Hepatocyte (in vitro differentiated cells): Measurements from ENCODE around the gene PRPSAP1. TPM values are rescaled to one million over a fixed set of nuclear protein-coding genes. Genes with fewer than 3 reads are reported as not detected.
"Not testable (repeated sequence)": the region's sequence is repeated elsewhere in the genome, so short reads cannot be mapped to it uniquely, and the experiment has no call there.

Experiments
- DNase-seq: peaks from one replicate; pipeline ENCODE4 v3.0.0-alpha.2; 2016; ENCODE audit warnings: low spot score
- H2AFZ ChIP-seq: fragments of 200-600 bp; sonication (generic); 2 replicates; pipeline ENCODE4 v1.6.0; 2016; ENCODE audit warnings: antibody characterized with exemption, mild to moderate bottlenecking
- H3K27ac ChIP-seq: fragments of 200-600 bp; sonication (generic); 2 replicates; pipeline ENCODE4 v1.5.1; 2016; ENCODE audit warnings: mild to moderate bottlenecking
- H3K27me3 ChIP-seq: fragments of 200-600 bp; sonication (generic); 2 replicates; pipeline ENCODE4 v1.6.1; 2016
- H3K36me3 ChIP-seq: fragments of 200-600 bp; sonication (generic); replicated peaks from 2 replicates; pipeline ENCODE4 v1.5.1; 2016; ENCODE audit warnings: low read depth; ENCODE audit not compliant: insufficient read depth
- H3K4me1 ChIP-seq: fragments of 200-600 bp; sonication (generic); 2 replicates; pipeline ENCODE4 v1.5.1; 2016; ENCODE audit warnings: mild to moderate bottlenecking, moderate library complexity; ENCODE audit not compliant: insufficient read depth
- H3K4me2 ChIP-seq: fragments of 200-600 bp; sonication (generic); 2 replicates; pipeline ENCODE4 v1.6.0; 2016
- H3K4me3 ChIP-seq: fragments of 200-600 bp; sonication (generic); 2 replicates; pipeline ENCODE4 v1.5.1; 2016; ENCODE audit warnings: mild to moderate bottlenecking
- H3K79me2 ChIP-seq: fragments of 200-600 bp; sonication (generic); 2 replicates; pipeline ENCODE4 v1.6.0; 2017; ENCODE audit warnings: mild to moderate bottlenecking
- H3K9me2 ChIP-seq: fragments of 200-600 bp; sonication (generic); replicated peaks from 2 replicates; pipeline ENCODE4 v1.6.0; 2017; ENCODE audit warnings: mild to moderate bottlenecking; ENCODE audit not compliant: insufficient read depth
- H3K9me3 ChIP-seq: fragments of 200-600 bp; sonication (generic); 2 replicates; pipeline ENCODE4 v1.5.1; 2016; ENCODE audit warnings: low read depth, mild to moderate bottlenecking
- H4K20me1 ChIP-seq: fragments of 200-600 bp; sonication (generic); 2 replicates; pipeline ENCODE4 v1.6.0; 2016; ENCODE audit warnings: mild to moderate bottlenecking; ENCODE audit not compliant: insufficient read depth, poor library complexity, severe bottlenecking
- CTCF ChIP-seq: fragments of 200-600 bp; sonication (generic); IDR thresholded peaks from 2 replicates; pipeline ENCODE4 v1.5.1; 2016; ENCODE audit warnings: antibody characterized with exemption, mild to moderate bottlenecking; ENCODE audit not compliant: poor library complexity
- EZH2 ChIP-seq: fragments of 200-600 bp; sonication (generic); IDR thresholded peaks from 2 replicates; pipeline ENCODE4 v1.6.1; 2016; ENCODE audit warnings: antibody characterized with exemption, mild to moderate bottlenecking, borderline replicate concordance
- EZH2phosphoT487 ChIP-seq: fragments of 200-600 bp; sonication (generic); IDR thresholded peaks from one replicate; pipeline ENCODE4 v1.6.1; 2018; ENCODE audit warnings: antibody characterized with exemption, mild to moderate bottlenecking, low read depth, moderate library complexity; ENCODE audit not compliant: unreplicated experiment, severe bottlenecking
- WGBS: methylation state at CpG from one replicate; pipeline ENCODE4 v1.1.6; 2016; ENCODE audit warnings: low lambda C conversion rate; ENCODE audit errors: missing lambda C conversion rate; 5-methylcytosine and 5-hydroxymethylcytosine counted together
- polyA plus RNA-seq: library from polyadenylated mRNA; unstranded; fragments of >200 nt; fragmentation: Nextera tagmentation; extraction: Ambion mirVana; gene quantifications from 2 replicates; pipeline ENCODE4 v1.2.1, GENCODE V29; 2016
- total RNA-seq: library from RNA; depleted of rRNA; stranded (reverse); fragments of >200 nt; gene quantifications from 2 replicates; pipeline ENCODE4 v1.2.3, GENCODE V29; 2014

PRPSAP1 gene
- total and polyA plus RNA-seq, 2 experiments from 2014 or later = 61.8 to 62.3 TPM

DNA sequence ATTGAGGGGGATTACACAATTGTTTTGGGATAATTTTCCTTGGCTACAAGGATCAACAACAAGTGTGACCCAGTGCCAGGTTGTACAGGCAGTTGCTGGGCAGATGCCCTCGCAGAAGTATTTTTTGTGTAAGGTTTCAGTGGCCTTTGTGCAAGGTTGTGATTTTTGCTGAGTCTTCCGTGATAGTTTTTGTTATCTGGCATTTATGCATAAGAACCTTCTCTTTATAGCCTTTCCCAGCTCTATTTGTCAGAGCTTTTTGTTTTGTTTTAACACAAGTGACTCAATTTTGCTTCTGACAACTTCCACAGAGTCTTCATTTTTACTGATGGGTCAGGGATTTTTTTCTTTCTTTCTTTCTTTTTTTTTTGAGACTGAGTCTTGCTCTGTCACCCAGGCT is 6.7 kb upstream of the PRPSAP1 start:
- Histone ChIP-seq H4K20me1 (no peaks in the 10 kb centered on the region), H3K9me3 (no peaks in the 10 kb centered on the region), H3K27ac (no peak overlapping the region), H2AFZ (no peak overlapping the region), H3K4me1 (no peaks in the 10 kb centered on the region), H3K9me2 (no peaks in the 10 kb centered on the region), H3K36me3 (no peaks in the 10 kb centered on the region), H3K27me3 (no peaks in the 10 kb centered on the region), H3K79me2 (no peaks in the 10 kb centered on the region), H3K4me3 (no peak overlapping the region), H3K4me2 (no peak overlapping the region)
- TF ChIP-seq CTCF (no peak), EZH2 (no peak), EZH2phosphoT487 (no peak)
- no peak for DNase-seq
- 91% methylated on average over 2 of the region's 2 CpGs for WGBS

GRCh38 chr17:76359776-76360175 is 6.1 kb upstream of the PRPSAP1 start:
- not testable (repeated sequence) for H2AFZ ChIP-seq, H3K36me3 ChIP-seq, H3K4me1 ChIP-seq, H3K9me3 ChIP-seq, H3K4me3 ChIP-seq, H3K4me2 ChIP-seq, H3K9me2 ChIP-seq, DNase-seq, H3K79me2 ChIP-seq, H4K20me1 ChIP-seq, H3K27me3 ChIP-seq, H3K27ac ChIP-seq
- 86% methylated on average over 6 of the region's 6 CpGs for WGBS

- Histone ChIP-seq H3K4me3 (no peak overlapping the region), H3K79me2 (no peaks in the 10 kb centered on the region), H3K9me2 (no peaks in the 10 kb centered on the region), H2AFZ (no peak overlapping the region), H3K4me1 (no peaks in the 10 kb centered on the region), H4K20me1 (no peaks in the 10 kb centered on the region), H3K4me2 (no peak overlapping the region), H3K9me3 (no peaks in the 10 kb centered on the region), H3K27me3 (no peaks in the 10 kb centered on the region), H3K27ac (no peak overlapping the region), H3K36me3 (no peaks in the 10 kb centered on the region)
- WGBS = 89% methylated on average over 6 of the region's 6 CpGs
- DNase-seq = no peak
- TF ChIP-seq EZH2 (no peak), CTCF (no peak), EZH2phosphoT487 (no peak)
Observed at GRCh38 chr17:76359375-76359774, 5.7 kb upstream of the PRPSAP1 start.

DNA sequence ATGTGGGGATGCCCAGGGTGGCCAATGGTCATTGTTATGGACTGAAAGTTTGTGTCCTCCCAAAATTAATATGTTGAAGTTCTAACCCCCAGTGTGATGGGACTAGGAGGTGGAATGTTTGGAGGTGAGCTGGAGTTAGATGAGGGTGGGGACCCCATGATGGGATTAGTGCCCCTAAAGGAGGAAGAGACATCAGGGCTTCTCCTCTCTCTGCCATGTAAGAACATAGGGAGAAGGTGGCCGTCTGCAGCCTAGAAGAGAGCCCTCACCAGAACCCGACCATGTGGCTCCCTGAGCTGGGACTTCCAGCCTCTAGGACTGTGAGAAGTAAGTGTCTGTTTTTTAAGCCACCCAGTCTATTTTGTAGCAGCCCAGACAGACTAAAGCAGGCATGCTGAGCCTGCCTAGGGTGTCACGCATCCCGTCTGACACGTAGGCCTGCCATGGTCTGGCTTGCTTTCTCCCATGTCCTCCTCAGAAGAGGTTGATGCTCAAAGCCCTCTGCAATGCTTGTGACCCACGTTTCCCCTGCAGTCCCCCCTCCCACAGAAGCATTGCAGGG is 4.0 kb upstream of the PRPSAP1 start:
- H3K4me1 ChIP-seq = no peaks in the 10 kb centered on the region
- H3K9me3 ChIP-seq = no peaks in the 10 kb centered on the region
- TF ChIP-seq EZH2phosphoT487 (no peak), CTCF (no peak)
- no peak overlapping the region for H3K4me2 ChIP-seq
- H3K9me2 ChIP-seq = no peaks in the 10 kb centered on the region
- peaks cover 6% of the 10 kb centered on the region for H3K79me2 ChIP-seq
- 88% methylated on average over 6 of the region's 6 CpGs for WGBS
- H3K36me3 ChIP-seq = no peaks in the 10 kb centered on the region
- H3K27ac ChIP-seq = no peak overlapping the region
- H3K4me3 ChIP-seq = no peak overlapping the region
- no peak overlapping the region for H2AFZ ChIP-seq
- H4K20me1 ChIP-seq = no peaks in the 10 kb centered on the region
- no peak for DNase-seq
- H3K27me3 ChIP-seq = no peaks in the 10 kb centered on the region
